GM19035 (cell line): Measurements from ENCODE around the gene B3GAT1.

Source experiments
- ATAC-seq: cut with Tn5 transposase; IDR thresholded peaks from one replicate; pipeline ENCODE4 v1.9.1; 2021; ENCODE audit not compliant: unreplicated experiment

Gene B3GAT1

GRCh38 chr11:134374891-134375550 is 37.0 kb downstream of the B3GAT1 start:
- no peak for ATAC-seq

- ATAC-seq: no peak
Observed at GRCh38 chr11:134374171-134374570, 37.9 kb downstream of the B3GAT1 start.

GRCh38 chr11:134373591-134374052 is 38.4 kb downstream of the B3GAT1 start:
- no peak for ATAC-seq

- no peak for ATAC-seq
Observed at GRCh38 chr11:134372961-134373360, 39.1 kb downstream of the B3GAT1 start.

- ATAC-seq: no peak
Observed at GRCh38 chr11:134372536-134372935, 39.5 kb downstream of the B3GAT1 start.

GRCh38 chr11:134371436-134372185 is 40.4 kb downstream of the B3GAT1 start:
- ATAC-seq: no peak

- no peak for ATAC-seq
Observed at GRCh38 chr11:134370526-134371435, 41.3 kb downstream of the B3GAT1 start.

GRCh38 chr11:134369656-134370525 is 42.2 kb downstream of the B3GAT1 start:
- no peak for ATAC-seq

- ATAC-seq: no peak
Observed at GRCh38 chr11:134367781-134368180, 44.3 kb downstream of the B3GAT1 start.

- ATAC-seq: no peak
Observed at GRCh38 chr11:134366254-134366653, 45.8 kb downstream of the B3GAT1 start.

- ATAC-seq: no peak
Observed at GRCh38 chr11:134365011-134365925, 46.8 kb downstream of the B3GAT1 start.

GRCh38 chr11:134364261-134364660 is 47.8 kb downstream of the B3GAT1 start:
- ATAC-seq: no peak

- no peak for ATAC-seq
Observed at GRCh38 chr11:134363592-134363991, 48.5 kb downstream of the B3GAT1 start.

GRCh38 chr11:134363161-134363560 is 48.9 kb downstream of the B3GAT1 start:
- ATAC-seq: no peak

- no peak for ATAC-seq
Observed at GRCh38 chr11:134362192-134362901, 49.7 kb downstream of the B3GAT1 start.

GRCh38 chr11:134361661-134362060 is 50.4 kb downstream of the B3GAT1 start:
- no peak for ATAC-seq

GRCh38 chr11:134360050-134360835 is 51.8 kb downstream of the B3GAT1 start:
- ATAC-seq: peak; percentile 80

GRCh38 chr11:134359646-134360045 is 52.4 kb downstream of the B3GAT1 start:
- ATAC-seq: no peak
